NK-92 treated with Interleukin-12 subunit alpha and Interleukin-12 subunit beta, amount 100 ng/mL, for 24 hours (cell line): ENCODE measurements around the gene DMBT1.

ENCODE experiments used
- DNase-seq: peaks from one replicate; lab custom pipeline; 2025; lab: John Stamatoyannopoulos, UW

Gene DMBT1

DNA sequence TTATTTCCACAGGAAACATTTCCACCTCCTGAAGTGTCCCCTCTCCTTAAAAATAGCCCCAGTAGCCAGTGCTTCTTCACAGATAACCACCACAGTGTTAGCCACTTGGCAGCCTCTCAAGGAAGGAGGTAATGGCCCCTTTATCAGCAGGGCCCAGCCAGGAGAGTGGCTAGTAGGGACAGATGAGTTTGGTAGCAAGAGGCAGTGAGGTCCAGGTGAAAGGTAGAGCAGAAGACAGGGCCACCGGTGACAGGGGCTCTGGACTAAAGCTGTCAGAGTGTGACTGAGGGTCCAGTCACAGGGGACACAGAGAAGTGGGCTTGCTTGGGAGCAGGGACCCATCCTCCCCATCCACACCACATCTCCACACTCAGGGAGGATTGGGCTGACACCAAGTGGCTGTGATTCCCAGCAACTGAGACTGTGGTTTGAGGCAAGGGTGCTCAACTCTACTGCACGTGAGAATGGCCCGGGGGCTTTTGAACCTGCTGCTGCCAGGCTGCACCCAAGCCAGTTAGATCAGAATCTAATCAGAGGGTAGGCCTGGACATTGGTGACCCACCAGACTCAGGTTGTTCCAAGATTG, 86.9 kb downstream of the DMBT1 start:
- DNase-seq, result no peak

GRCh38 chr10:122648599-122649428, 88.3 kb downstream of the DMBT1 start:
- DNase-seq, result no peak

DNA sequence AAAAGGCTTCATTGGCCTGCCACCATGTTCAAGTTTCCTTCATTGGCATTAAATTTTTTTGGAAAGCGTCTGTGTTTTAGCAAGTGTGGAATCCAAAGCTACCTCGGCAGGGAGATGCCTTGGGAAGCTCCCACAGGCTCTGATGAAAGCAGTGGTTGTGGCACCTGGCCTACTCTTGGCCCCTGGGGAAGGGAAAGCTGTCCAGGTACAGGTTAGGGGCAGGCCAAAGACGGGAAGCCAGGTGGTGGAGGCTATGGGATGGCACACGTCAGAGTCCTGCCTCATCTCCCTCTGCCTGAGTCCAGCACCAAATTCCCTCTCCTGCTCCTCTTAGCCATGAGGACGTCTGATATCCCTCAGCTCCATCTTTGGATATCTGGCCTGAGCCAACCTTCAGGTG, 89.3 kb downstream of the DMBT1 start:
- no peak for DNase-seq

- DNase-seq, result no peak
Observed at GRCh38 chr10:122650331-122650730, 89.8 kb downstream of the DMBT1 start.

- no peak for DNase-seq
Observed at GRCh38 chr10:122655524-122656307, 95.2 kb downstream of the DMBT1 start.

GRCh38 chr10:122656308-122656705, 95.8 kb downstream of the DMBT1 start:
- no peak for DNase-seq

GRCh38 chr10:122656741-122657140, 96.2 kb downstream of the DMBT1 start:
- no peak for DNase-seq

GRCh38 chr10:122657255-122657654, 96.7 kb downstream of the DMBT1 start:
- no peak for DNase-seq

DNA sequence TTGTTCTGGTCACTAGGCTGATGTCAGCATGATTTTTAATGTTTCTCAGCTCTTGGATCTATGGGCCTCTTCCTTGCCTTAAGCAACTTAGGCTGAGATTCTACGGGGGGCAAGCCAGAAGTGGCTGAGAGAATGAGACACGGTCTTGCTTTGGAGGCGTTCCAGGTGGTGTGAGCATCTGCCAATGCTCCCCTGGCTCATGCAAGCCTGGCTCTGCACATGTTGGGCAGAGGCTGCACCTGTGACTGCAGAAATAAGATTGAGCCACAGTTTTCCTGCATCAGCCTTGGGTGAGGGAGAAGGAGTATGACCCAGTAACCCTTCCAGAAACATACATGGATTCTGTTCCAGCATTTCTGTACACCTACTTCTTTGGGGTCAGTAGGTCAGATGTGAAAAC, 97.2 kb downstream of the DMBT1 start:
- DNase-seq, result no peak

DNA sequence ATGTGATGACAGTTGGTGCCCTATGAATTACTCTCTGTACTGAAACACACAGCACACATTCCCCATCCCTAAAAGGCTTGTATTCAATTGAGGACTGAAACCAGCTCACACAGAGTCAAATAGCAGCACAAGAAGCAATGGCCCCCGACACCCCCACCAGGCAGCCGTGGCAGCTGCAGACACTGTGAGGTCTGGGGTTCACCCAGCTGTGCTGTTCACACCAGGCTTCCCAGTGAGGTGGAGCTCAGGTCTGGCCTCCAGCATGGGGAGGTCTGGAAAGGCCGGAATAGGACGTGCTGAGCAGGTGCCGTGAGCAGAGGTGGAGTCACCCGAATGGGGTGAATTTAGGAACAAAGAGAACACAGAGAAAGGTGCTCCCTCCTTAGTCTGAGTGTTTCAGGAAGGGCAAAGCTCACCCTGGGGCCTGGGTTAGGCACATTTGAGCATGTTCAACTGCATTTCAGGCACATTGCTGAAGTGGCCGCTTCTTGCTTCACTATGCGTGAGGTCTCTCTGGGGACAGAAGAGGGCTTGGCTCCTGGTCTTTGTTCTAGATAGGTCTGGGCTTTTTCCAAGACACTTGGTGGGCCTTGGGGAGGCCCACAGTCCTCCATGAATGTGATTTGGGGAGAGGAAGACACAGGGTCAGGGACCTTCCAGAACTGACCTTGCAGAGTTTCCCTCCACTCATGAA, 97.9 kb downstream of the DMBT1 start:
- DNase-seq, result no peak

DNA sequence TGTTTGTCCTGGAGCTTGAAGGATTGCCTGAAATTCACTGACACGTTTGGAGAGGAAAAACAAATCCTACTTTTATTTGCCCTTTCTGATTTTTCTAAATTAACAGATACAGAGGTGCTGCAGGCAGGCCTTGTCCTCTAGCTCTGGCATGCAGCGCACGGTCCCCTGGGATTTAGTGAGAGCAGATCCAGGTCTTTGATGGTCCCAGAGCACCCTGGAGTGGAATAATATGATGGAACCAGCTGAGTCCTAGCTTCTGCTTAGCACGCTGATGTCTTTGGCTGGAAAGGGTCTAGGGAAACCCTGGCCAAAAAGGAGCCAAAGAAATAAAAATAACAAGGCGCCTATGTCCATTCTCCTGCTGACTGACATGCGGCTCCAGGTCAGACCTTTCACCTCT, 98.6 kb downstream of the DMBT1 start:
- no peak for DNase-seq

DNA sequence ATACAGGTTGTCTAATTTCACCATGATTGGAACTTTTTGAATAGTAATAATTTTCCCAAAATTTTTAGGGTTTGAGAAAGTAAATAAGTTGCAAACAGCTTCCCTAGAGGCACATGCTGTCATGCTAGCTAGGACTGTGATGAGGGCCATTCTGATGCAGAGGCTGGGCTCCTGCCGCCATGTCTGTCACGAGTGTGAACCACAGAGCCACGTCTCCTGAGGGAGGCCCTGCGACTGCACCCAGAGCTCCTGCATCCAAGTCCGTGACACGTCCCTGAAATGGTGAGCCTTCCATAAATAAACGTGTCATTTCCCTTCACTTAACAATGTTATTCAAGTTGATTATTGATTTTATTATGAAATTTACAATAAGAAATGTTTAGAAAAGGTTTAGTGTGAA, 99.1 kb downstream of the DMBT1 start:
- DNase-seq, result no peak

GRCh38 chr10:122660696-122661095, 100.1 kb downstream of the DMBT1 start:
- no peak for DNase-seq

DNA sequence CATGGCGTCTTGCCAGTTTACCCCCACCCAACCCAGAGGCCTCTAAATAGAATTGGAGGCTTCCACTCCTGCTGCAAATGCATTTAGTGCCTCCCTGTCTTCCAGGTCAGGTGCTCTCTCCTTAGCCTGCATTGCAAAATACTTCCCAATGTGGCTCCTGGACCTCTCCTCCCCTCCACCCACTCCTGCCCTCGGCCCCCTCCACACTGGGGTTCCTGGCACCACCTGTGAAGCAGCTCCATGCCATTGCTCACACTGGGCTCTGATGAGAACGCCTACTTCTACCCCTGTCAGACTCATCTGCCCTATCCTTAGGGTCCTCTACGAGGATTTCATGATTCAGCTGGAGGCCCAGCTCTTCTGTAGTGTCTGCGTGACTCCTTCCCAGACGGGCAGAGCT, 101.7 kb downstream of the DMBT1 start:
- DNase-seq, result no peak

DNA sequence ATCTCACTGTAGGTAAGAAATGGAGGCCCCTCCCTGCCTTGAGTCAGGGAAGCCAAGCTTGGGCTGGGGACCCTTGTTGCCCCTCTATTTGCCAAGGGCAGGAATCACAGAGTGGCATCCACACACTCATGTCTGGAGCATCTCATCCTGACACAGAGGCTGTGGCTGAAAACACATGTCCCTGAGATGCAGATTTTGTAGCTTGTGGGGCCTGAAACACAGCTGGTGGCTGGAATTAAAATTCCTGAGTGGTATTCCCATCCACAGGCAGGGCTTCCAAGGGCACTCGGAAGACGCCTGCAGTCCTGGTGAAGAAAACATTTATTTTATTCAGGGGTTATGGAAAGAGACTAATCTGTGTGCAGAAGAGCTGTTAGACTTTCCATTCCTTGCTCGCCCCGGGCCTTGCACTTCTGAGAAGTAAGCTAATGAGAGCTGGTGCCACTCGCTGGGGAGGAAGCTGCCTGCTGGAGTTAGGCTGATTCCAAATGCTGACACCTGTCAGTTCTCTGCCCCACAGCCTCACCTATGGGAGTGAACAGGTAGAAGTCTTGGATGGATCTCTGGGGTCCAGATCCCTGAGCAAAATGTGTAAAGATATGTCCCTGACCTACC, 103.1 kb downstream of the DMBT1 start:
- DNase-seq, result no peak

DNA sequence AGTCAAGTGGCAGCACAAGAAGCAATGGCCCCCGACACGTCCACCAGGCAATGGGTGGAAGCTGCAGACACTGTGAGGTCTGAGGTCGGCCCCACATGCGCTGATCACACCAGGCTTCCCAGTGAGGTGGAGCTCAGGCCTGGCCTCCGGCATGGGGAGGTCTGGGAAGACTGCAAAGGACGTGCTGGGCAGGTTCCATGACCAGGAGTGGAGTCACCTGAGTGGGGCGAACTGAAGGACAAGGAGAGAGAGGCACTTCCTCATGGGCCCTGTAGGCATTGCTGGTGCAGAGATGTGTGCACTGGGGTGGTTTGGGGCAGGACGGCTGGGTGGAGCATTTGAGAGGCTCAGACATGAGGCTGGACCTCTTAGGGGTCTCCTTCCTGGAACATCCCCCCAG, 103.9 kb downstream of the DMBT1 start:
- DNase-seq, result no peak

DNA sequence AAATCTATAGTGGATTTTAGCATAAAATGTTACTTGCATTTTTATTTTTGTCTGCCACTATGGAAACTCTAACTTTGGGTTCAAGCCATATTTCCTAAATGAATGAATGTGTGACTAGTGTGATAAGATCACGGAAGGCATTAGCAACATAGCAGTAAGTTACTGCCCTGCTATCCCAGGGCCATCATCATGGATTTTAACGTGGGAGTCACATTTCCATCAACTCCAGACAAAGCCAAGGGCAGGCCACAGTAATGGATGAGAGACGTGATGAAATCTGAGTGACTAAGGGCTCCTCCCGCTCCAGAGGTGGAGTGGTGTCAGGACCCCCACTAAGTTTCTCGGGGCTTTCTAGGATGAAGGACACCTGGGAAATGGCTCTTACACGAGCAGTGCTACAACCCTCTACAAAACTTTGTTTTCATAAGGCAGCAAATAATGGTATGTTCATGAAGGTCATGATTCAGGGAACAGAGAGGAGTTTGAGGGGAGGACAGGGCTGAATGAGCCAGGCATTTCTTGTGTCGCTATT, 104.8 kb downstream of the DMBT1 start:
- DNase-seq, result no peak

GRCh38 chr10:122665946-122666345, 105.4 kb downstream of the DMBT1 start:
- no peak for DNase-seq

GRCh38 chr10:122669045-122669444, 108.5 kb downstream of the DMBT1 start:
- DNase-seq, result no peak

GRCh38 chr10:122669842-122670241, 109.3 kb downstream of the DMBT1 start:
- DNase-seq, result no peak

GRCh38 chr10:122671355-122671754, 110.8 kb downstream of the DMBT1 start:
- no peak for DNase-seq

GRCh38 chr10:122672655-122673054, 112.1 kb downstream of the DMBT1 start:
- DNase-seq, result no peak
